Activated naive CD4-positive, alpha-beta T cell treated with anti-CD3 and anti-CD28 coated beads, Interleukin-2, amount 50 U/mL, for 72 hours (primary cell): ENCODE measurements around the gene SCRG1. TPM values are rescaled to one million over a fixed set of nuclear protein-coding genes. Genes with fewer than 3 reads are reported as not detected.

Experiments used
- ATAC-seq, 2 donors: fragments of 150-1000 bp; cut with Tn5 transposase; 2 replicates each; pipeline ENCODE4 v1.10.0; 2021; ENCODE audit warnings: mild to moderate bottlenecking in 2 of 2, moderate library complexity in 2 of 2
- DNase-seq, 2 donors: peaks; one replicate each; pipeline ENCODE4 v3.0.0; 2021 to 2022; ENCODE audit warnings: low spot score in 2 of 2
- H3K27ac Mint-ChIP-seq, 2 donors: one replicate each; pipeline ENCODE4 v1.8.0; 2022; ENCODE audit warnings: mild to moderate bottlenecking in 2 of 2, mixed read lengths in 2 of 2
- H3K36me3 Mint-ChIP-seq, 2 donors: one replicate each; pipeline ENCODE4 v1.8.0; 2022; ENCODE audit warnings: mixed read lengths in 2 of 2
- H3K9me3 Mint-ChIP-seq, 2 donors: one replicate each; pipeline ENCODE4 v1.8.0; 2022; ENCODE audit warnings: mixed read lengths in 2 of 2
- total RNA-seq, 2 donors: library from RNA; stranded (reverse); gene quantifications; one replicate each; pipeline ENCODE4 v1.2.3, GENCODE V29; 2022

SCRG1 gene
- total RNA-seq, 2 donors from 2014 or later: not detected

GRCh38 chr4:173379929-173380328 is 19.0 kb downstream of the SCRG1 start:
- Mint-ChIP-seq H3K9me3 (no peaks in the 10 kb centered on the region), H3K27ac (no peak overlapping the region), H3K36me3 (peaks cover 0 to 5% of the 10 kb centered on the region in 2 donors)
- ATAC-seq (no peak), DNase-seq (no peak)

GRCh38 chr4:173374588-173374987 is 24.3 kb downstream of the SCRG1 start:
- Mint-ChIP-seq H3K9me3 (no peaks in the 10 kb centered on the region), H3K27ac (no peak overlapping the region), H3K36me3 (peaks cover 21 to 31% of the 10 kb centered on the region in 2 donors)
- no peak for ATAC-seq
- DNase-seq: no peak

- peak; percentile 9 to 17 for ATAC-seq
- peak; percentile 40 to 61 for DNase-seq
- Mint-ChIP-seq H3K36me3 (peaks cover 21 to 37% of the 10 kb centered on the region in 2 donors), H3K9me3 (no peaks in the 10 kb centered on the region), H3K27ac (peak overlapping the region in 1 of 2 donors; percentile 82)
Observed at GRCh38 chr4:173371292-173372192, 27.4 kb downstream of the SCRG1 start.

GRCh38 chr4:173370477-173371291 is 28.2 kb downstream of the SCRG1 start, which contains the start of gene SAP30:
Gene SAP30 (plus strand): TSS chr4:173370954. CDS start chr4:173371183, 229 bp downstream.
- H3K9me3 Mint-ChIP-seq: no peaks in the 10 kb centered on the region
- H3K27ac Mint-ChIP-seq: peak within 1 kb of the TSS; percentile 82 to 99
- peak; percentile 90 to 92 for ATAC-seq
- H3K36me3 Mint-ChIP-seq: peaks cover 21 to 33% of the 10 kb centered on the region in 2 donors
- DNase-seq: peak; percentile 89 to 94

GRCh38 chr4:173370130-173370476 is 28.8 kb downstream of the SCRG1 start:
- H3K27ac Mint-ChIP-seq: peak overlapping the region; percentile 82 to 99
- H3K36me3 Mint-ChIP-seq: peaks cover 21 to 32% of the 10 kb centered on the region in 2 donors
- H3K9me3 Mint-ChIP-seq: no peaks in the 10 kb centered on the region
- DNase-seq: peak; percentile 33 to 60
- ATAC-seq: peak; percentile 12 to 24

GRCh38 chr4:173367946-173368345 is 31.0 kb downstream of the SCRG1 start:
- no peak overlapping the region for H3K27ac Mint-ChIP-seq
- ATAC-seq (no peak), DNase-seq (no peak)

GRCh38 chr4:173367285-173367684 is 31.6 kb downstream of the SCRG1 start:
- H3K36me3 Mint-ChIP-seq: peaks cover 16 to 27% of the 10 kb centered on the region in 2 donors
- ATAC-seq: peak in 1 of 2 donors; percentile 14
- H3K27ac Mint-ChIP-seq: peak overlapping the region in 1 of 2 donors; percentile 62
- DNase-seq: no peak
- H3K9me3 Mint-ChIP-seq: no peaks in the 10 kb centered on the region

More at GRCh38 chr4:173367946-173368345, 31.0 kb downstream of the SCRG1 start:
- peaks cover 16 to 30% of the 10 kb centered on the region in 2 donors for H3K36me3 Mint-ChIP-seq
- H3K9me3 Mint-ChIP-seq: no peaks in the 10 kb centered on the region

GRCh38 chr4:173365359-173365996 is 33.4 kb downstream of the SCRG1 start:
- no peak for ATAC-seq
- Mint-ChIP-seq H3K27ac (no peak overlapping the region), H3K9me3 (no peaks in the 10 kb centered on the region), H3K36me3 (peaks cover 3 to 12% of the 10 kb centered on the region in 2 donors)
- no peak for DNase-seq

- no peaks in the 10 kb centered on the region for H3K9me3 Mint-ChIP-seq
- ATAC-seq (no peak), DNase-seq (no peak)
- peaks cover 0 to 10% of the 10 kb centered on the region in 2 donors for H3K36me3 Mint-ChIP-seq
- no peak overlapping the region for H3K27ac Mint-ChIP-seq
Observed at GRCh38 chr4:173362666-173363065, 36.2 kb downstream of the SCRG1 start.

- no peak overlapping the region for H3K27ac Mint-ChIP-seq
- H3K36me3 Mint-ChIP-seq: peaks cover 0 to 10% of the 10 kb centered on the region in 2 donors
- no peaks in the 10 kb centered on the region for H3K9me3 Mint-ChIP-seq
- ATAC-seq (no peak), DNase-seq (no peak)
Observed at GRCh38 chr4:173360587-173361221, 38.2 kb downstream of the SCRG1 start.

- Mint-ChIP-seq H3K36me3 (peaks cover 0 to 5% of the 10 kb centered on the region in 2 donors), H3K27ac (no peak overlapping the region), H3K9me3 (no peaks in the 10 kb centered on the region)
- ATAC-seq (no peak), DNase-seq (no peak)
Observed at GRCh38 chr4:173357939-173358338, 41.0 kb downstream of the SCRG1 start.

GRCh38 chr4:173347467-173347866 is 51.4 kb downstream of the SCRG1 start:
- ATAC-seq (no peak), DNase-seq (no peak)
- Mint-ChIP-seq H3K36me3 (no peaks in the 10 kb centered on the region), H3K9me3 (no peaks in the 10 kb centered on the region), H3K27ac (no peak overlapping the region)

- ATAC-seq: no peak
- no peaks in the 10 kb centered on the region for H3K9me3 Mint-ChIP-seq
- DNase-seq: no peak
Observed at GRCh38 chr4:173346074-173346473, 52.8 kb downstream of the SCRG1 start.

GRCh38 chr4:173345648-173346047 is 53.3 kb downstream of the SCRG1 start:
- no peak for ATAC-seq
- no peak for DNase-seq
- Mint-ChIP-seq H3K9me3 (no peaks in the 10 kb centered on the region), H3K27ac (no peak overlapping the region), H3K36me3 (no peaks in the 10 kb centered on the region)

More at GRCh38 chr4:173346074-173346473, 52.8 kb downstream of the SCRG1 start:
- H3K27ac Mint-ChIP-seq: no peak overlapping the region
- H3K36me3 Mint-ChIP-seq: no peaks in the 10 kb centered on the region

- H3K9me3 Mint-ChIP-seq: no peaks in the 10 kb centered on the region
- no peaks in the 10 kb centered on the region for H3K36me3 Mint-ChIP-seq
- ATAC-seq: no peak
- DNase-seq: no peak
- no peak overlapping the region for H3K27ac Mint-ChIP-seq
Observed at GRCh38 chr4:173343832-173344397, 55.0 kb downstream of the SCRG1 start.

- Mint-ChIP-seq H3K36me3 (peaks cover 23% of the 10 kb centered on the region in 2 donors), H3K9me3 (no peaks in the 10 kb centered on the region), H3K27ac (no peak overlapping the region)
- ATAC-seq (no peak), DNase-seq (no peak)
Observed at GRCh38 chr4:173337463-173337862, 61.5 kb downstream of the SCRG1 start.
